Measurements from ENCODE around the gene RPL22L1.
"Not testable (repeated sequence)": the region's sequence is repeated elsewhere in the genome, so short reads cannot be mapped to it uniquely, and the experiment has no call there.

RPL22L1 gene

DNA sequence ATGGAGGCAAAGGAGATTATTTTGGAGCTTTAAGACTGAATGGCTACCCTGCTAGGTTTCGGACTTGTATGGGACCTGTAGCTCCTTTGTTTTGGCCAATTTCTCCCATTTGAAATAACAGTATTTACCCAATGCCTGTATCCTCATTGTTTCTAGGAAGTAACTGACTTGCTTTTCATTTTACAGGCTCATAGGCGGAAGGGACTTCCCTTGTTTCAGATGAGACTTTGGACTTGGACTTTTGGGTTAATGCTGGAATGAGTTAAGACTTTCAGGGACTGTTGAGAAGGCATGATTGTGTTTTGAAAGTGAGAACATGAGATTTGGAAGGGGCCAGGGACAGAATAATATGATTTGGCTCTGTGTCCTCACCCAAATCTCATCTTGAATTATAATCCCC, 28.0 kb upstream of the RPL22L1 start:
- H3K4me3 ChIP-seq (replicated peaks; ENCODE audit: low read depth, low read length): no peak overlapping the region
- no peak for DNase-seq (ENCODE audit: low read depth)

GRCh38 chr3:170897199-170897598, 27.2 kb upstream of the RPL22L1 start:
- DNase-seq (ENCODE audit: low read depth); H3K4me3 ChIP-seq (replicated peaks; ENCODE audit: low read depth, low read length): not testable (repeated sequence)

More for the DNA sequence above, 28.0 kb upstream of the RPL22L1 start:
- no peak for TF ChIP-seq CTCF (IDR thresholded peaks at IDR 0.05; ENCODE audit: low read length, missing control alignments)

- no peak for TF ChIP-seq CTCF (IDR thresholded peaks at IDR 0.05; ENCODE audit: low read length, missing control alignments)
- no peak for DNase-seq (ENCODE audit: low read depth)
Observed at GRCh38 chr3:170896781-170897180, 26.8 kb upstream of the RPL22L1 start.

GRCh38 chr3:170896333-170896732, 26.3 kb upstream of the RPL22L1 start:
- not testable (repeated sequence) for H3K4me3 ChIP-seq (replicated peaks; ENCODE audit: low read depth, low read length); DNase-seq (ENCODE audit: low read depth)

More at GRCh38 chr3:170896781-170897180, 26.8 kb upstream of the RPL22L1 start:
- H3K4me3 ChIP-seq (replicated peaks; ENCODE audit: low read depth, low read length): no peak overlapping the region

GRCh38 chr3:170893895-170894294, 23.9 kb upstream of the RPL22L1 start:
- TF ChIP-seq CTCF (IDR thresholded peaks at IDR 0.05; ENCODE audit: low read length, missing control alignments): no peak
- H3K4me3 ChIP-seq (replicated peaks; ENCODE audit: low read depth, low read length): no peak overlapping the region
- no peak for DNase-seq (ENCODE audit: low read depth)

DNA sequence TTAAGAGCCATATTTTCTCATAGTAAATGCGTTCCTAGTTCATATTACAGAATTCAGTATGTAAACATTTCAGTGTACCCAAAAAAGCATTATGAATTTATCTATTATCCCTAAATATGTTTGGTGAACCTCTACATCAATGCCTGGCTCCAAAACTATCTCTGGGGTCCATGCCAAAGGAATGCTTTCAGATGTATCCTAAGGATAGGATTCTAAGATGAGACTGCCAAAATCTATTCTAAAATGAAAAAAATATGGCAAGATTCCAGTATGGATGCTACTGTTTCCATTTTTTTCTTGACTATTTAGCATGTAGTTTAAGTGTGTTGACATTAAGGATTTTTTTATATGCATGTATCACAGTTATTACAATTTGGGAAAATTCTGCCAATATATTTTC, 19.6 kb upstream of the RPL22L1 start:
- no peak for TF ChIP-seq CTCF (IDR thresholded peaks at IDR 0.05; ENCODE audit: low read length, missing control alignments)
- no peak overlapping the region for H3K4me3 ChIP-seq (replicated peaks; ENCODE audit: low read depth, low read length)
- DNase-seq (ENCODE audit: low read depth): no peak

DNA sequence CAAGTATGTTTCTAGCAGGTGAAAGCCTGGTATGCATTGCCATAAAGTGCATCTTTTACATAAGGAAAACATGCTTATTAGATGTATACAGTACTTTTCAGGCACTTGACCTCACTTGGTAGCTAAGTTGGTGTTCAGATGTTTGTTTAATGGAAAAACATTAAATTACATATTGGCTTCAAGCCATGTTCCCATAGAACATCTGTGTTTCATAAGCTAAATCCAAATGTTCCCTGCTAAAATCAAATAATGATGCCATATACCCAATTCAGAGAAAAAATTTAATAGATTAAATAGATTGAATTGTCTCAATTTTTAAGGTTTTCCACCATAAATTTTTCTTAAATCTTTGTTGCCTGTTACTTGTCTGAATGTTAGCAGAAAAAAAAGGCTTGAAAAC, 19.1 kb upstream of the RPL22L1 start:
- TF ChIP-seq CTCF (IDR thresholded peaks at IDR 0.05; ENCODE audit: low read length, missing control alignments): no peak
- DNase-seq (ENCODE audit: low read depth): no peak
- no peak overlapping the region for H3K4me3 ChIP-seq (replicated peaks; ENCODE audit: low read depth, low read length)

GRCh38 chr3:170884109-170884930, 14.3 kb upstream of the RPL22L1 start:
- DNase-seq (ENCODE audit: low read depth); H3K4me3 ChIP-seq (replicated peaks; ENCODE audit: low read depth, low read length): not testable (repeated sequence)

GRCh38 chr3:170878688-170879087, 8.7 kb upstream of the RPL22L1 start:
- not testable (repeated sequence) for DNase-seq (ENCODE audit: low read depth); H3K4me3 ChIP-seq (replicated peaks; ENCODE audit: low read depth, low read length)

GRCh38 chr3:170877311-170877710, 7.3 kb upstream of the RPL22L1 start:
- H3K4me3 ChIP-seq (replicated peaks; ENCODE audit: low read depth, low read length); DNase-seq (ENCODE audit: low read depth): not testable (repeated sequence)

Measured in fibroblast of pulmonary artery (primary cell).